HG03460 (cell line): ENCODE measurements around the gene RAPGEF1.
"Not testable (repeated sequence)": the region's sequence is repeated elsewhere in the genome, so short reads cannot be mapped to it uniquely, and the experiment has no call there.

Experiments
- ATAC-seq: cut with Tn5 transposase; IDR thresholded peaks from one replicate; pipeline ENCODE4 v1.9.1; 2021; ENCODE audit not compliant: unreplicated experiment

The RAPGEF1 gene

DNA sequence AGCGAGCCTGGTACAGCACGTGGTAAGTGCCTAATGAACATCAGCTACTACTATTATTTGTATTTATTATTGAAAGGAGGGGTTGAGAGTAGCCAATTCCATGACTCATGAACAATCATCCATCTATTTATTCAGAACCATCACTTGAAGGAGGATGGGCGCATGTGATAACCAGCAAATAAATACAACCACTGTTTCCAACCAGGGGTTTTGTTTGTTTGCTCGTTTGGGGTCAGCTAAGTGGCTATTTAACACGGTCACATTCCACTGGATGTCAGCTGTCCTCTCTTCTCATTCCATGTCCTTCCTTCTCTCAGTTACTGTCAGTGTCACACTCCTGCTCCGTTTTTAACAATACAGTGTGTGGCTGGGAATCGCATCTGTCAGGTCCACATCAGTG is 8.6 kb downstream of the RAPGEF1 start:
- no peak for ATAC-seq

GRCh38 chr9:131728961-131729360 is 10.9 kb downstream of the RAPGEF1 start:
- ATAC-seq = peak; percentile 25

- ATAC-seq = no peak
Measured at GRCh38 chr9:131728546-131728910, 11.3 kb downstream of the RAPGEF1 start.

GRCh38 chr9:131727795-131728545 is 11.9 kb downstream of the RAPGEF1 start:
- no peak for ATAC-seq

GRCh38 chr9:131727184-131727759 is 12.6 kb downstream of the RAPGEF1 start:
- ATAC-seq = no peak

- no peak for ATAC-seq
Measured at GRCh38 chr9:131724683-131725082, 15.2 kb downstream of the RAPGEF1 start.

DNA sequence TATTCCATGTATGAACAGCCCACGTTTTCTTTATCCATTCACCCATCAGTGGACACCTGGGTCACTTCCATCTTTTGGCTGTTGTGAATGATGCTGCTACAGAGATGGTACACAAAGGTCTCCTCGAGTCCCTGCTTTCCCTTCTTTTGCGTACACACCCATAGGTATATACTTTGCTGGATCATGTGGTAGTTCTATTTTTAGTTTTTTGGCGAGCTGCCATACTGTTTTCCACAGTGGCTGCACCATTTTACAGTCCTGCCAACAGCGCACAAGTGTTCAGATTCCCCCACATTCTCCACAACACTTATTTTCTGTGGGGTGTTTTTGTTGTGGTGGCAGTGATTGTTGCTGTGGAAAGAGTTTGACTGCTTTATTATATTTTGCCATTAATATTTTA is 16.2 kb downstream of the RAPGEF1 start:
- ATAC-seq = no peak

DNA sequence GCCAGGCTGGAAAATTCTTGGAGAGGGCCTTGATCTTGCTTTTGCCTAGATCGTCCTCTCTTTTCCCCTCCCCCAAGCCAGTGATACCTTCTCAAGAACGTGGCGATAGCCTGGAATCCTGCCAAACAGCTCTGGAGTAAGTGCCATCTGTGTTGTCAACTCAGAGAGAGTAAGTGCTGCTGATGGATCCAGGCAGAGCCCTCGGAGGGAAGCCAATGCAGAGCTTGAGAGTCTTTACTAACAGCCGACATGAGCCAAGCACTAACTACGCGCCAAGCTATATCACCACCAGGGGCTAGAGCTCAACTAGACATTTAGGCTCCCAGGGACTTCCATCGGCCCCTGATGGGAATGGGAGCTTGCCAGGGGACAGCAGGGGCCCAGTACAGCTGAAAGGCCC is 17.6 kb downstream of the RAPGEF1 start:
- no peak for ATAC-seq

- no peak for ATAC-seq
Measured at GRCh38 chr9:131721076-131721475, 18.8 kb downstream of the RAPGEF1 start.

DNA sequence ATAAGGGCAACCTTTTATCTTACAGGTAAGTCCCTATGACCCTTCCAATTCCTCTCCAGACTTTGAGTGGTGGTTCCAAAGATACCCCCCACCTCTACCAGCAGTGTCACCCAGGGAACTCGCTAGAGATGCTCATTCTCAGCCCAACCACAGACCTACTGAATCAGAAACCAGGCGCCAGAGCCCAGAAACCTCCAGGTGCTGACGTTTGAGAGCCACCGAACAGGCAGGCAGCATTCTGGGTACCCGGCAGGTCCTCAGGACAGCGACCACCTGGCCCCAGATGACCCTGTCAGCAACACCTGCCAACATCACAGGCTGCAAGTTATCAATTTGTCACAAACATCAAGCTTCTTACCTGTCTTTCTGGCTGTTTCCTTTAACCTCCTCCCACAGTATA is 19.5 kb downstream of the RAPGEF1 start:
- ATAC-seq = peak; percentile 44

DNA sequence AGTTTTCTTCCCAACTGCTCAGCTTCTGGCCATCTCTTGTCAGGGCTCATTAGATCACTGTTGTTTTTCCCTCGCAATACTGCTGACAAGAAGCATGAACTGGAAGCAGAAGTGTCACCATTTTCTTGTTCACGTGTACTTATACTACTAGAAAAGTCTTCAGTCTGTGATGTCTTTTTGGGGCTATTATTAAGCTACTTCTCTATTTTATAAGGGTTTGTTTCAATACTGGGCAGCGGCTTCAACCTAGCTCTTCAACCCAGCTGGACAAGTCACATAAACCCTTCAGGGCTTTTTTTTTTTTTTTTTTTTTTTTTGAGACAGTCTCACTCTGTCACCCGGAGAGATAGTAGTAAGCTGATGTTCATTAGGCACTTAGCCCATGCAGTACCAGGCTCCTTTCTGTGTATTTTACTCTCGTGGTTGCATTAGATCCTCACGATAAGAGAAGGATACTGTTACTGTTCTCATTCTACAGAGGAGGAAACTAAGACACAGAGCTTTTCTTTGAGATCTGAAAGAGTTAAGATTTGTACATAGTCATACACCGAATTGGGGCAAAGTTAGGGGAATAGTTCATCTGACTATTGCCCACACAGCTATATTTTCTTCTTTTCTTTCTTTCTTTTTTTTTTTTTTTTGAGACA is 20.5 kb downstream of the RAPGEF1 start:
- no peak for ATAC-seq

DNA sequence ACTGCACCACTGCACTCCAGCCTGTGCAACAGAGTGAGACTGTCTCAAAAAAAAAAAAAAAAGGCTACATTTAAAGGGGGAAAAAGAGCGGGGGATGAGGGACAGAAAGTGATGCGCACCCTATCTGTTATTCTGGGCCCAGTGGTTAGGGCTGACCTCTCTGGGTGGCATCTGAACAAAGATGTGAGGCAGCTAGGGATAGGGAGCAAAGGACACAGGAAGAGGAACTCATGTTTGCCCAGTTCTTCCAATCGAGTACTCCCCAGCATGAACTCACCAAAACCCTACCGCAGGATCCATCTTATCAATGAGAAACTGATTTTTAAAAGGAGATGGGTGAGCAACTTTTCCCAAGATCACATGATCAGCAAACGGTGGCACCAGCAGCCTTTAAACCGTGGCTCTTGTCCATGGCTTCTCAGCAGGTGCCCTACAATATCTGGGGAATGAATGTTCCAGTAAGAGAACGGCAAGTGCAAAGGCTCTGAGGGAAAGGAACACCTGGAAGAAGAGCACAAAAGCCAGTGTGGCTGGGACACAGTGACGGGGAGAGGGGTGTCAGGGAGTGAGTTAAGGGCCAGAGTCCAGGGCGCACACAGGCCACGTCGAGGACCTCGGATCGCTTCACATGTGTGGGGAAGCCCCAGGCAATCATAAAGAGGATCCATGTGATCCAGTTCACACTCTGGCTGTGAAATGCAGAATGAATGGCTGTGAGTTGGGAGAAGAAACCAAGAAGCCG is 22.0 kb downstream of the RAPGEF1 start:
- ATAC-seq = no peak

GRCh38 chr9:131715906-131716305 is 24.0 kb downstream of the RAPGEF1 start:
- ATAC-seq = no peak

DNA sequence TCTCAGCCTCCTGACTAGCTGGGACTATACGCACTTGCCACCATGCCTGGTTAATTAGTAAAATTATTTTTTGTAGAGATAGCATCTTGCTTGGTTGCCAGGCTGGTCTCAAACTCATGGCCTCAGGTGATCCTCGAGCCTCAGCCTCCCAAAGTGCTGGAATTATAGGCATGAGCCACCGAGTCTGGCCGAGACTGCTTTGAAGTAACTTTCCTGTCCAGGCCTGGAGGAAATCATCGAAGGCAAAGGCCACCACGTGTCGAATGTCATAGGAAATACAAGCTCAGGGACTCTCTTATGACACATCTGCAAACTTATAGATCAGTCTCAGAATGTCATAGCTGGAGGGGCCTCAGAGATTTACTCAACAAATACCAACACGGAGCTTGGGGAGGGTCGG is 25.1 kb downstream of the RAPGEF1 start:
- no peak for ATAC-seq

- ATAC-seq = no peak
Measured at GRCh38 chr9:131714161-131714646, 25.7 kb downstream of the RAPGEF1 start.

GRCh38 chr9:131713016-131713415 is 26.9 kb downstream of the RAPGEF1 start:
- ATAC-seq = no peak

GRCh38 chr9:131712151-131712716 is 27.6 kb downstream of the RAPGEF1 start:
- no peak for ATAC-seq

DNA sequence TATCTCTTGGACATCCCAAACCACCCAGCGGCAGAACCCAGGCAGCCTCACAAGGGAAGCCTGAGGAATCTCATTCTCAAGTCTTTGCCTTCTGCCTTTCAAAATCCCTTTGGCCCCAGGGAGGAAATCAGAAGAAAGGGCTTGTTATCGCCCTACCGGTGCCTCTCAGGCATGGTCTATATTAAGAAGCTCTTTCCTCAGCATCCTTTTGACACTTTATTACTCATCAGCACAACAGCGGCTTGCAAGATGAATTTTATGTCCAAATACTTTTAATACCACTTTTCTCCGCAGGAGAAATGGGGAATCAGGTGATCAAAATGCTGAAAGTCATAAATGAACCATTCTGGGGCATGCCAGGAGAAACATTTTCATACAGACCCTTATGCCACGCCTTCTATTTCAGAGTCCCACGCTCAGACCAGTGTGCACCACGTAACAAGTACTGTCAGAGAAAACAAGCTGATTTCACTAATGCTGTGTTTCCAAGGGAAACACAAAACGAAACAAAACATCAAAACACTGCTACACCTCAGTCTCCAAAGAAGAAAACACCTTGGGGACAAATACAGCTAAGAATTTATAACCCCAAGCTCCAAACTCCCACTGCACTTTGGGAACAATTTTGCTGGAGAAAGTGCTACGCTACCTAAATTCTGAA is 30.0 kb downstream of the RAPGEF1 start:
- ATAC-seq = peak; percentile 57

DNA sequence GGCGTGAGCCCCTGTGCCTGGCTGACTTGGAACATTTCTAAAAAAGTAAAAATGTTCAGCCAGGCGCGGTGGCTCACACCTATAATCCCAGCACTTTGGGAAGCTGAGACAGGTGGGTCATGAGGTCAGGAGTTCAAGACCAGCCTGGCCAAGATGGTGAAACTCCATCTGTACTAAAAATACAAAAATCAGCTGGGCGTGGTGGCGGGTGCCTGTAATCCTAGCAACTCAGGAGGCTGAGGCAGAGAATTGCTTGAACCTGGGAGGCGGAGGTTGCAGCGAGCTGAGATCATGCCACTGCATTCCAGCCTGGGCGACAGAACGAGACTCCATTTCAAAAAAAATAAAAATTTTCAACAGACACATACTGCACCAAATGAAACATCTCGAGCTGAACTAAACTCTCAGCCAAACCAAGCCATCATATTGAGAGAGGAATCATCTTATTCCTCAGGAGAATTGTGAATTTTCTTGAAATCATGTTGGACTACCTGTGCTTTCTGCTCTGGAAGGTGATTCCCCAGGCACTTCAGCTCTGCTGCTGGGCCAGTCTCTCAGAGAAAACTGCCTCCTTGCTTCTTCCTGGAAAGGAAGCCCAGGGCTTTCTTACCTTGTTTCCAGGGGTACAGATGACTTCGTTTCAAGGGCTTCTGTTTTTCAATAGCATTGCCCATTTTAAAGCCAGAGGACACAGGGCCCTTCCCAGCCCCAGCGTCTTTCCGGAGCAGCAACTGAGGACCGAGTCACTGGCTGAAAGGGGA is 30.7 kb downstream of the RAPGEF1 start:
- ATAC-seq = not testable (repeated sequence)
